Measurements from ENCODE around the gene NUP107.

The NUP107 gene

DNA sequence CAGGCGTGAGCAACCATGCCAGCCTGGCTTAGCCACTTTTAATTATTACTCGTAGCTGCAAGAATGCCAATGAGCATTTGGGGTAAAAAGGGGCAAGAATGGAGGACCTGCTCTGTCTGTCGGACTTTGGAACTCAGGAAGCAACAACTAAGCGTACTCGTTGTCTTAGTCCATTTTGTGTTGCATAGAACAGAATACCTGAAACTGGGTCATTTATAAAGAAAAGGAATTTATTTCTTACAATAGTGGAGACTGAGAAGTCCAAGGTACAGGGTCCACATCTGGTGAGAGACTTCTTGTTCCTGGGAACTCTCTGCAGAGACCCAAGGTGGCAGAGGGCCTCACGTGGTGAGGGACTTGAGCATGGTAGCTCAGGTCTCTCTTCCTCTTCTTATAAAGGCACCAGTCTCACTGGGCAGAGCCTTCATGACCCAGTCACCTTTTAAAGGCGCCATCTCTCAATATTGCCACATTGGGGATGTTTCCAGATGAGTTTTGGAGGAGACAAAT, 88.4 kb downstream of the NUP107 start:
- DNase-seq: no peak

DNA sequence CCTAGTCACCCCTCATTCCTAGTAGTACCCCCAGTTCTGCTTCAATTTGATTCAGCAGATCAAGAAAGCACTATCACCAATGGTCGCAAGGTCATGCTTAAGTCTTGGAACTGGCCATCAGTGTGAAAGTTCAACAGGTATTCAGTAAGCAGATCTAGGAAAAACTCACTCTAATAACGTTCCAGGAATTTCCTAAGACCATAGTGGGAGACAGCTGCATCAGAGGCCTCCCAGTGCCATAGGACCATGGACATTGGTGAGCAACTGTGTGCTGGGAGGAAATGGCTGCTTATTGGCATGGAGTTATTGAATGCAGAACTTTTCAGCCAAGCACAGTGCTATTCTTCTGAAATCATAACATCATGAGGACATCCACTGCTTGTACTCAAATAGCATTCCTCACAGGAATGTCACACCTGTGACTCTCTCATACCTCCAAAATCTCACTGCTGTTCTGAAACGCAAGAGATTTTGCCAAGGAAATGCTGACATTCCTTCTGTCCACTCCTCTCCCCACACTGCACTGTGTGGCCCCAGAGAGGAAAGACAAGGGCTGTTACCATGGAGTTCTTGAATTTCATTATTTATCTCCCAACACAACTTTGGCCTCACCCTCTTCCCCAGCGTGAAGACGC, 90.3 kb downstream of the NUP107 start:
- DNase-seq: no peak

- no peak for DNase-seq
These were observed 92.5 kb downstream of the NUP107 start for GRCh38 chr12:68779280-68779679.

- DNase-seq: no peak
These were observed 94.0 kb downstream of the NUP107 start for GRCh38 chr12:68780731-68781130.

DNA sequence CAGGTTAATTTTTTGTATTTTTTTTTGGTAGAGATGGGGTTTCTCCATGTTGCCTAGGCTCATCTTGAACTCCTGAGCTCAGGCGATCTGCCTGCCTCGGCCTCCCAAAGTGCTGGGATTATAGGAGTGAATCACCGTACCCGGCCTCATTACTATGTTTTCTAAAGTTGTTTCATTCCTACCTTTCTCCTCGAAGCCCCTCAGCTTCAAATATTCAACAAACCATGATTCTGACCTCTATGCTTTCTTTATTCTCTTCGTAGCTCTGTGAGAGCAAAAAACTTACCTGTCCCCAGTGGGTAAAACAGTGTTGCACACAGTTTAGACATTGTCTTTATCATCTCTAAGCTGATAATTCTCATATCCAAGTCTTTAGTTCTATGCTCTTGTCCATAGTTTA, 95.0 kb downstream of the NUP107 start:
- DNase-seq: no peak

GRCh38 chr12:68784015-68784414, 97.2 kb downstream of the NUP107 start:
- no peak for DNase-seq

- DNase-seq: no peak
These were observed 98.6 kb downstream of the NUP107 start for GRCh38 chr12:68785358-68785757.

GRCh38 chr12:68785823-68786222, 99.0 kb downstream of the NUP107 start:
- no peak for DNase-seq

DNA sequence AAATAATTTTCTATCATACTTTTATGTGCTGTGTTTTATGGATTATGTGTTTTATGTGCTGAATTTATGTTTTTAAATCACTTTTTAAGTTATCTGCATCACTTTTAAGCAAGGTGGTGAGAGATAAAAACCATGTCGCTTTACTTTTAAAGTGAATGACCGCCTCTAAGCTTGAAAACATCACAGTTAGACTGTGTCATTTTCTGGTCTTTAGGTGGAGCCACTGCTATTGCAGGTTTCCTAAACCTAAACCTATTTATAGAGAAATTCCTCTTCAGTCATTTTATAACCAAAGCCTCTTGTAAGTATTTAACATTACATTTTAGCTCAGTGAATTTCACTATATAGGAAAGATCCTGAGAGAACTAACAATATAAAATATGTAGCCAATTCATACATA, 100.2 kb downstream of the NUP107 start:
- no peak for DNase-seq

DNA sequence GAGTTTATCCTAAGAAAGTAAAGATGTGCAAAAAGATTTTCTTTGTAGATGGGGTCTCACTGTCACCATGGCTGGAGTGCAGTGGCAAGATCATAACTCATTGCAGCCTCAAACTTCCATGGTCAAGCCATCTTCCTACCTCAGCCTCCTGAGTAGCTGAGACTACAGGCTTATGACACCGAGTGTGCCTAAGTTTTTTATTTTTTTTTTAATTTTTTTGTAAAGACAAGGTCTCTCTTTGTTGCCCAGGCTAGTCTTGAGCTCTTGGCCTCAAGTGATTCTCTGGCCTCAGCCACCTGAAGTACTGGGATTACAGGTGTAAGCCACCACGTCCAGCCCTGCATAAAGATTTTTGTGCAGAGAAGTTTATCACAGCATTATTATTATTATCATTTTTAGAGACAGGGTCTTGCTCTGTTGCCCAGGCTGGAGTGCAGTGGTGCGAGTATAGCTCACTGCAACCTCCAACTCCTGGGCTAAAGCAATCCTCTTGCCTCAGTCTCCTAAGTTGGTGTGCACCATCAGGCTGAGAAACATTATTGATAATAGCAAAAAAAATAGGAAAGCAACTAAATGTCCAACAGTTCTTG, 101.9 kb downstream of the NUP107 start:
- no peak for DNase-seq

DNA sequence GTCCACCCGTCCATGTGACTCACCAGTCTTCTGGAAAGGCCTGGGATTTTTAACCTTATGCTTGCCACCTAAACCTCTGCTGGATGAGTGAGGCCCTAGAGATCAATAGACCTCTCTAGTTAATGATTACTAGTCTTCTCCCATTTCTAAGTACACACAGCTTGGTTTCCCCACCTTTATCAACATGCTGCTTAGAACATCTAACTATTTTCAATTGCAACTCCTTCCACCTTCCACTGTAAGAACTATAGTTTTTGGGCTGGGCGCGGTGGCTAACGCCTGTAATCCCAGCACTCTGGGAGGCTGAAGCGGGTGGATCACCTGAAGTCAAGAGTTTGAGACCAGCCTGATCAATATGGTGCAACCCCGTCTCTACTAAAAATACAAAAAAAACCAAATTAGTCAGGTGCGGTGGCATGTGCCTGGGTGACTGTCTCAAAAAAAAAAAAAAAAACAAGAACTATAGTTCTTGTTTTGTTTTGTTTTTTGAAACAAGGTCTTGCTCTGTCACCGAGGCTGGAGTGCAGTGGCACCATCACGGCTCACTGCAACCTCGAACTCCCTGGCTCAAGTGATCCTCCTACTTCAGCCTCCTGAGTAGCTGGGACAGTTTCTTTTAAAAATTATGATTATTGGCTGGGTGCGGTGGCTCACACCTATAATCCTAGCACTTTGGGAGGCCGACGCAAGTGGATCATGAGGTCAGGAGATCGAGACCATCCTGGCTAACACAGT, 102.5 kb downstream of the NUP107 start:
- DNase-seq: no peak

DNA sequence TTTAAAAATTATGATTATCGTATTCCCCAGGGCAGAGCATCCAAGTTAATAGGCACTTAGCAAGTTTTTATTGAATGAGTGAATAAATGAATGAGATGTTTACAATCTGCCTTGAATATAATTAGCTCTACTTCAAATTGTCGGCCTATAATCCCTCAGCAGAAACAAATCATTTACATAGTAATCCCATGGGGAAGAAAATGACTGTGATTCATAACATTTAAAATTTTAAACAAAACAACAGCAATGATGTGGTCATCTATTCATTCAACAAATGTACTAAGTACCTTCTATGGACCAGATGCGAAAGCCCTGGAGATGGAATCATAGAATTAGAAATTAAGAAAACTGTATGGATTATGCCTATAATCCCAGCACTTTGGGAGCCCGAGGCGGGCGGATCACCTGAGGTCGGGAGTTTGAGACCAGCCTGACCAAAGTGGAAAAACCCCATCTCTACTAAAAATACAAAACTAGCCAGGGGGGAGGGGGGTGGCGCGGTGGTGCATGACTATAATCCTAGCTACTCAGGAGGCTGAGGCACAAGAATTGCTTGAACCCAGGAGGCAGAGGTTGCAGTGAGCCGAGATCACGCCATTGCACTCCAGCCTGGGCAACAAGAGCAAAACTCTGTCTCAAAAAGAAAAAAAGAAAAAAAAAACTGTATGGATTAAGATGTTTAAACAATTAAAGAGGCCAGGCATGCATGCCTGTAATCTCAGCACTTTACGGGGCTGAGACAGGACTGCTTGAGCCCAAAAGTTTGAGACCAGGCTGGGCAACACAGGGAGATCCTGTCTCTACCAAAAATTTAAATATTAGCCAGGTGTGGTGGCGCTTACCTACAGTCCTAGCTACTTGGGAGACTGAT, 103.5 kb downstream of the NUP107 start:
- DNase-seq: no peak

- no peak for DNase-seq
These were observed 104.1 kb downstream of the NUP107 start for GRCh38 chr12:68790952-68791234.

DNA sequence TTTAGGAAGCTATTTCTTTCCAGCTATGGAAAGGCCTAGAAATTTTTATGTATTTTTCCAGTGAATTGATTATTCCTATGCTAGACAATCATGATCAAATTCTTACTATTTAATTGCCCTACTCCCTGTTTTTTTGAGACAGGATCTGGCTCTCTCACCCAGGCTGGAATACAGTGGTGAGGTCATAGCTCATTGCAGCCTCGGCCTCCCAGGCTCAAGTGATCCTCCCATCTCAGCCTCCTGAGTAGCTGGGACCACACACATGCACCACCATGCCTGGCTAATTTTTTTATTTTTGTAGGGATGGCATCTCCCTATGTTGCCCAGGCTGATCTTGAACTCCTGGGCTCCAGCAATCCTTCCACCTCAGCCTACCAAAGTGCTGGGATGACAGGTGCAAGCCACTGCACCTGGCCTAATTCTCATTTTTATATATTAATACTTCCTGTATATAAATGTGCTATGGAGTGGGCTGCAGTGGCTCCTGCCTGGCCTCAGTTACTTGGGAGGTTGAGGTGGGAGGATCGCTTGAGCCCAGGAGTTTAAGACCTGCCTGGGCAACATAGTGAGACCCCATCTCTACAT, 105.2 kb downstream of the NUP107 start:
- DNase-seq: no peak

- DNase-seq: peak; percentile 23
These were observed 106.2 kb downstream of the NUP107 start for GRCh38 chr12:68792952-68793351.

DNA sequence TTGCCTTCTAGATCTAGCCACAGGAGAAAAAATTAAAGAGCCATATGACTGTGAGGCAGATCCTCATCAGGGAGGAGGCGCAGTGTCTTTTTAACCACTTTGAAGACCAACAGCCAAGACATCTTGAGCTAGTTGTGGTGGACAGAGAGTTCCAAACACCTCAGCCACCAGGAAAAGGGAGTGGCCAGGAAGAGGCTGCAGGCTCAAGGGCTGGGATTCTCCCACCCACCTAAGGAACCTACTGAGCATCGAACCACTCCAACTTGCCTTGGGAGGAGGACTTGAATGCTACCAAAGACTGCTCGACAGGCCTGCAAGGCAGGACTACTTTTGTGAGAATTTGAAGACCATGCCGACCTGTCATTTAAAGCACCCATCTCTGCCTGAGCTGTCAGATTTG, 106.7 kb downstream of the NUP107 start:
- no peak for DNase-seq

GRCh38 chr12:68793975-68794652, 107.3 kb downstream of the NUP107 start:
- no peak for DNase-seq

DNA sequence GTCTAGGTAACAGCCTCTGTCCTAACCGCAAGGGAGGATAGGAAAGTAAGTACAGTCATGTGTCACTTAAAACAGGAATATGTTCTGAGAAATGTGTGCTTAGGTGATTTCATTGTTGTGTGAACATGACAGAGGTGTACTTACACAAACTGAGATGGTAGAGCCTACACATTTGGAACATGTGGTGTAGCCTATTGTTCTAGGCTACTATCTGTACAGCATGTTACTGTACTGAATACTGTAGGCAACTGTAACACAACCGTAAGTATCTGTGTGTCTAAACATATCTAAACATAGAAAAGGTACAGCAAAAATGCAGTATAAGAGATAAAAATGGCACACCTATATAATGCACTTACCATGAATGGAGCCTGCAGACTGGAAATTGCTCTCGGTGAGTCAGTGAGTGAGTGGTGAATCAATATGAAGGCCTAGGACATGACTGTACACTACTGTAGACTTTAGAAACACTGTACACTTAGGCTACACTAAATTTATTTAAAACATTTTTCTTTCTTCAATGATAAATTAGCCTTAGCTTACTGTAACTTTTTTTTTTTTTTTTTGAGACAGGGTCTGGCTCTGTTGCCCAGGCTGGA, 108.0 kb downstream of the NUP107 start:
- no peak for DNase-seq
